Pancreas (tissue), 10 donors: ENCODE data around the gene MSGN1. TPM values are rescaled to one million over a fixed set of nuclear protein-coding genes. Genes with fewer than 3 reads are reported as not detected.

ENCODE experiments used
- ATAC-seq, 4 donors: fragments of 200-7000 bp; cut with Tn5 transposase; one replicate each; pipeline versions ENCODE4 v1.8.0 to v1.9.1; 2020; ENCODE audit warnings: mild to moderate bottlenecking in 4 of 4, moderate library complexity in 4 of 4
- DNase-seq, 6 donors: peaks; one replicate each; pipeline ENCODE4 v3.0.0-alpha.2; 2020
- FAIRE-seq: peaks from 2 replicates; lab custom pipeline; 2012; peaks lifted over from hg19 to GRCh38; lab: Jason Lieb, UNC
- H3K27ac ChIP-seq, 4 donors: fragments of 200-600 bp; sonication (generic); 1 replicate in 3 of 4; 2 replicates in 1 of 4; pipeline versions ENCODE4 v1.5.0 to v1.8.0; 2020
- H3K27me3 ChIP-seq, 4 donors: fragments of 200-600 bp; one replicate each; pipeline ENCODE4 v1.8.0; 2021
- H3K36me3 ChIP-seq, 3 donors: fragments of 200-600 bp; sonication (generic) in 1 of 3; one replicate each; pipeline versions ENCODE4 v1.5.0 to v1.8.0; 2020 to 2021
- H3K4me1 ChIP-seq, 3 donors: fragments of 200-600 bp; one replicate each; pipeline ENCODE4 v1.8.0; 2021
- H3K4me3 ChIP-seq, 4 donors: fragments of 200-600 bp; sonication (generic) in 2 of 4; one replicate each; pipeline versions ENCODE4 v1.5.0 to v1.8.0; 2020 to 2021
- H3K9me3 ChIP-seq, 4 donors: fragments of 200-600 bp; one replicate each; pipeline ENCODE4 v1.8.0; 2021
- CTCF ChIP-seq, 4 donors: fragments of 200-600 bp; sonication (generic) in 3 of 4; IDR thresholded peaks; one replicate each; pipeline versions ENCODE4 v1.5.0 to v1.8.0; 2021; ENCODE audit warnings: antibody characterized with exemption in 4 of 4
- WGBS, 2 donors: extraction: QIAGEN DNeasy Blood & Tissue Kit; methylation state at CpG; one replicate each; pipeline ENCODE4 v1.1.7; 2013; 5-methylcytosine and 5-hydroxymethylcytosine counted together
- intact Hi-C, 3 donors: fragments of 100-400 bp; cut with DNase I; formaldehyde crosslinking; loops; one replicate each; pipeline versions ENCODE4 v1.11.1 to v1.14.2; 2022
- polyA plus RNA-seq, 2 donors: library from polyadenylated mRNA; stranded (reverse); fragments of 200-250 nt; gene quantifications; one replicate each; pipeline ENCODE4 v1.2.3, GENCODE V29; 2013
- total RNA-seq, 6 donors: library from RNA; stranded (reverse); fragmentation: NEBNext Ultra II Directional in 4 of 6; extraction: Animal tissue kit (Norgen Biotek cat#: 25700) in 4 of 6; gene quantifications; one replicate each; pipeline versions ENCODE4 v1.2.1 to v1.2.4, GENCODE V29; 2021 to 2023
- donor health status: healthy with polysubstance abuse.
- donor health status: DM: no; HTN: no; CAD: no; lungs with moderate emphysema.
- donor health status: DM: no; HTN: no; CAD: no.
- donor health status: control.
- donor health status: control.
- donor health status: Bipolar disorder and iron deficiency.
- donor health status: DM: yes; HTN: yes; CAD: no.
- donor health status: DM: no; HTN: no; CAD: no.
- donor health status: DM: no; HTN: no; CAD: no.
- donor health status: DM: yes; HTN: yes; CAD: no.

The MSGN1 gene
- total and polyA plus RNA-seq, 8 donors = not detected

- no peak overlapping the region for H3K27ac ChIP-seq
- no peaks in the 10 kb centered on the region for H3K36me3 ChIP-seq
- no peaks in the 10 kb centered on the region for H3K4me1 ChIP-seq
- WGBS, 2 donors = 49 to 63% methylated on average over 2 of the region's 2 CpGs
- FAIRE-seq (no peak), ATAC-seq (no peak), DNase-seq (no peak)
- TF ChIP-seq CTCF (IDR thresholded peaks at IDR 0.05) = no peak
- no peaks in the 10 kb centered on the region for H3K9me3 ChIP-seq
- intact Hi-C loops = loop anchor here in 1 of 3 donors (10.0 kb wide), 1 partner anchor 125 kb away; no protein-coding TSS in a partner anchor
- no peaks in the 10 kb centered on the region for H3K27me3 ChIP-seq
- H3K4me3 ChIP-seq = no peak overlapping the region
These were observed 23.7 kb downstream of the MSGN1 start for GRCh38 chr2:17839959-17840358.

- intact Hi-C loops = no loop called here
- no peak for ATAC-seq
- TF ChIP-seq CTCF (IDR thresholded peaks at IDR 0.05) = no peak
- Histone ChIP-seq H3K27ac (no peak overlapping the region), H3K4me3 (no peak overlapping the region), H3K9me3 (no peaks in the 10 kb centered on the region), H3K27me3 (no peaks in the 10 kb centered on the region), H3K36me3 (no peaks in the 10 kb centered on the region), H3K4me1 (no peaks in the 10 kb centered on the region)
- WGBS, 2 donors = 87 to 94% methylated on average over 2 of the region's 2 CpGs
- DNase-seq = no peak
- no peak for FAIRE-seq
These were observed 27.2 kb downstream of the MSGN1 start for GRCh38 chr2:17843457-17843856.

- FAIRE-seq = no peak
- H3K36me3 ChIP-seq = no peaks in the 10 kb centered on the region
- TF ChIP-seq CTCF (IDR thresholded peaks at IDR 0.05) = no peak
These were observed 29.5 kb downstream of the MSGN1 start for GRCh38 chr2:17845806-17846205.

DNA sequence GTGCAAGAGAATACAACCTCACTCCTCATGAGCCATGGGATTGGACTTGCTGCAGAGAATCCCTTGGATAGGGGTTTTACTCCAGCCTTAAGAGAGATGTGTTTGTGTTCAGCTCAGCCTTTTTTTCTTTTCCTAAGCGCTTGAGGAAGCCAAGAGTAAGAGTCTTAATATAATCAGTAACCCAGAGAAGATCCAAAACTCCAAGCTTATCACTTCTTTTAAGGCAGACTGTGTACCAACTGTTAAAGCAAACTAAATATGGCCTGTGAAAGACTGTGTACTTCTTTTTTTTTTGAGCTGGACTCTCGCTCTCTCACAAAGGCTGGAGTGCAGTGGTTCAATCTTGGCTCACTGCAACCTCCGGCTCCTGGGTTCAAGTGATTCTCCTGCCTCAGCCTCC is 30.4 kb downstream of the MSGN1 start:
- FAIRE-seq (no peak), DNase-seq (no peak), ATAC-seq (no peak)
- TF ChIP-seq CTCF (IDR thresholded peaks at IDR 0.05) = no peak
- intact Hi-C loops = no loop called here
- H3K27me3 ChIP-seq = no peaks in the 10 kb centered on the region
- H3K36me3 ChIP-seq = no peaks in the 10 kb centered on the region
- H3K27ac ChIP-seq = no peak overlapping the region
- no peaks in the 10 kb centered on the region for H3K9me3 ChIP-seq
- H3K4me3 ChIP-seq = no peak overlapping the region
- H3K4me1 ChIP-seq = no peaks in the 10 kb centered on the region
- WGBS, 2 donors = 92 to 97% methylated on average over 3 of the region's 3 CpGs

More at GRCh38 chr2:17845806-17846205, 29.5 kb downstream of the MSGN1 start:
- 75 to 87% methylated on average over 7 of the region's 7 CpGs for WGBS, 2 donors
- intact Hi-C loops = no loop called here
- no peak overlapping the region for H3K27ac ChIP-seq
- no peak overlapping the region for H3K4me3 ChIP-seq
- ATAC-seq (no peak), DNase-seq (no peak)
- no peaks in the 10 kb centered on the region for H3K27me3 ChIP-seq
- H3K9me3 ChIP-seq = no peaks in the 10 kb centered on the region
- H3K4me1 ChIP-seq = no peaks in the 10 kb centered on the region

DNA sequence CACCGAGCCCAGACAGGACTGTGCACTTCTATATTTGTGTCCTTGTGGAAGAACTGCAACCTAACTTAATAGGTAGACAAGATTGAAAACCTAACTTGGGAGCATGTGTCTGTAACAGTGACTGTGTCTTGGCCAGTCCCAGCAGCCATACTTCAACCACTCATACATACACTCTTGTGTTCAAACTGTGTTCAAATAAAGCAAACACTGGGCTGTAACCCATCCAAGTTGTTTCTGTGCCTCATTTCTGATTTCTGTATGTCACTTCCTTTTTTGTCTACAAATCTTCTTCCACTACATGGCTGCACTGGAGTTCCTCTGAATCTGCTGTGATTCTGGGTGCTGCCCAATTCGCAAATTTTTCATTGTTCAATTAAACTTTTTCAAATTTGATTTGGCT is 31.0 kb downstream of the MSGN1 start:
- ATAC-seq (no peak), DNase-seq (no peak), FAIRE-seq (no peak)
- H3K36me3 ChIP-seq = no peaks in the 10 kb centered on the region
- H3K4me1 ChIP-seq = no peaks in the 10 kb centered on the region
- no peak overlapping the region for H3K27ac ChIP-seq
- no peak overlapping the region for H3K4me3 ChIP-seq
- intact Hi-C loops = no loop called here
- no peaks in the 10 kb centered on the region for H3K27me3 ChIP-seq
- TF ChIP-seq CTCF (IDR thresholded peaks at IDR 0.05) = no peak
- WGBS, 2 donors = 78 to 80% methylated on average over 2 of the region's 2 CpGs
- H3K9me3 ChIP-seq = no peaks in the 10 kb centered on the region
